GM18498 (cell line): Measurements from ENCODE around the gene RRP8.
A peak's percentile ranks its signal among the peaks of the same experiment; 100 is the strongest.

Experiments used
- ATAC-seq: cut with Tn5 transposase; IDR thresholded peaks from one replicate; pipeline ENCODE4 v1.9.1; 2021; ENCODE audit warnings: mild to moderate bottlenecking, moderate library complexity; ENCODE audit not compliant: unreplicated experiment

Gene RRP8

DNA sequence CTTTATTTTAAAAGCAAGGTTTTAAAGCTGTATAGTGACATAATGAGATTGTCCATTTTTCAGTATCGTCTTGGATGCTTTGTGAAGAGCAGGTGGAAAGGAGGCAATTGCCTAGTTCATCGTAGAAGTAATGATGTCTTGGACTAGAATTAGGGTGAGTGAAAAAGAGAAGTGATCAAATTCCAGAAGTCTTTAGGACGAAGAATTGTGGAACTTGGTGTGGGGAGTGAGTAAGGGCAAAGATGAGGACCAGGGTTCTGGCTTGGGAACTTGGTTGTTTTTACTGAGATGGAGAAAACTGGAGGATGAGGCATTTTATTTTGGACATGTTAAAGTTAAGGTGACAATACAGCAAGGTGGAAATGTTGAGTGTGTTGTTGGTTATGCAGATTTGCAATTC lies 1.4 kb upstream of the RRP8 start:
- ATAC-seq, result no peak

DNA sequence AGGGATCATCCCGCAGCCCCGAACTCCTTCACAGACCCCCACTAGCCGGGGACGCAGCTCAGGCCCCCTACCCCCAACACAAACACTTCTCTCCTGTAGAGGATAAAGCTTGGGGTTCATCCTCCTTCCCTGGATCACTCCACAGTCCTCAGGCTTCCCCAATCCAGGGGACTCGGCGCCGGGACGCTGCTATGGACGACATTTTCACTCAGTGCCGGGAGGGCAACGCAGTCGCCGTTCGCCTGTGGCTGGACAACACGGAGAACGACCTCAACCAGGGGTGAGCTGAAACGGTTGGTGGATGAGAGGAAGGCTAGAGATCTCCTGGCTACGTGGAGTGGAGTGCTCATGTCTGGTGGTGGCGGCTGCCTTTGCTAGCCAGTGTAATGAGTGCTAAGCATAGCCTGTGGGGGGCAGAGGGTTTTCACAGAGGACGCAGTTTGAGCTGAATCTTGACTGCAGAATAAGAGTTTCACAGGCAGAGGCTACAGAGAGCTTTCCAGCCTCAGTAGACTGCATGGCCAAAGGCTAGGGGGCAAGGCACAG lies 738 bp upstream of the RRP8 start:
- peak; percentile 32 for ATAC-seq

DNA sequence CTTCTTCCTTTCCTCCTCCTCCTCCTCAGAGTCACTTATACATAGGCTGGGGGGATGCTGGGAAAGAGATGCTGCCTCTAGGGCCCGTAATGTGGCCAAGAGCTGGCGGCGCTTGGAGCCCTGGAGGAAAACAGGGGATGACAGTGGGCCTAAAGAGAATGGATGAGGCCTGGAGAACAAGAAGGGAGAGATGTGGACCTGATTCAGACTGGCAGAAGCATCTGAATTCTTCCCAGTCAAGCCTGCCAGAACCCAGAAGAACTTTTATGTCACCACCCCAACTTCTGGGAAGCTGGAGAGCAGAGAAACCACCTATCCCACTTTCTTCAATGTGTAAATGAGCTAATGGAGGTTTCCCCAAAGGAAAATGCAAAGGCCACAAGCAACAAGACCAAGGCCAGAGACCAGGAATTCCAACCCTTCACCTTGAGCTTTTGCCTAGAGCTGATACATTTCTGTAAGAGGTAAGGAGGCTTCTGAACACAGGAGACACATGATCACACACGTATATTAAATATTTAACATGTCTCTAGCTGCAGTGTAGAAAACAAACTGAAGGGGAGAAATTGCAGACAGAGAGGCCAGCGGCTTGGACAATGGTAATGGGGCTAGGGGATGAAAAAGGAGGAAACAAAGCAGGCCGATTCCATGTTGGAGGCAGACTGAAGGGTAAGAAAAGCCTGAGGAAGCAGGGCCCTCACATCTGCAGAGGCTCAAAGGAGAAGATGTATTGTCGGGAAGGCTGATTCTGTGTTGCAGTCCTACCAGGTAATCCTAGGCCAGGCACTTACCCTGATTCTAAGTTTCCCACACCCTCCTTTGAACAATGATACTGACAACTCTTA lies 1.1 kb downstream of the RRP8 start:
- no peak for ATAC-seq

DNA sequence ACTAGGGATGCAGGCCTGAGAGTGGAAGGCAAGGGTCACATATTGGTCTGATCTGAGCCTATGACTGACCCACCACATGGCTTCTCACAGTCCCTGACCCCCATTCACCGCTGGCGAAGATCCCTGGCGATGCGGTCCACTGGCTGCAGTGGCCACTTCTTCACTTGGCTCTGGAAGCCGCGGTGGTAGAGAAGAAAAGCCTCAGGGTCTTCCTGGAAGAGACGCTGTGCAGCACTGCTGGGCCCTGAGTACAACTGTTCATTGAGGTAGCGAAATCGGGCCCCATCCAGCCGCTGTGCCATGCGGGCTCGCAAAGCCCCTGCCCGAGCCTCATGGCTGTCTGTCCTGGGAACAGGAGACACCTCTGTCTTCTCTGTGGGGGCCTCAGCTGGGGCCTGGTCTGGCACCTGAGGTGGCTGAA lies 2.4 kb downstream of the RRP8 start:
- ATAC-seq, result no peak

DNA sequence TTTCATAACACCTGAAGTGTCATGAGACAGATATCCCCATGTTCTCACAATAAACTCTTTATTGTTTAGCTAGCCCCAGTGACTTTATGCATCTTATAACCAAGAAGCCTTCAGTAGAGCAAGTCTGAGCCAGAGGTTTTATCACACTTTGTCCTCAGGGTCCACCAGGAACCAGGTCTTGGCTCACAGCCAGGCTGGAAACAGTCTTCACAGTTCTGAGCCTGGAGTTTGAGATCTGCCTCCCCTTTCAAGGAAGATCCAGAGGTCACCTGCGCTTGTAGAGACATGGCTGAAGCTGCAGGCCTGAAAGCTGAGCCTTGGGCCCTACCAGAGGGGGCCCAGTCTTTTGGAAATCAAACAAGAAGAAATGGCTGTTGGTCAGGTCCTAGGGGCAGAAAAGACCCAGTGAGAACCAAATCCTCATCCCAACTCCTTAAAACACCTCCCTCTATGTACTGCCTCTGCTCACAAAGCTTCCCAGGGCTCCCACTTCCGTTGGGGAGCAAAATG lies 3.5 kb downstream of the RRP8 start:
- no peak for ATAC-seq

DNA sequence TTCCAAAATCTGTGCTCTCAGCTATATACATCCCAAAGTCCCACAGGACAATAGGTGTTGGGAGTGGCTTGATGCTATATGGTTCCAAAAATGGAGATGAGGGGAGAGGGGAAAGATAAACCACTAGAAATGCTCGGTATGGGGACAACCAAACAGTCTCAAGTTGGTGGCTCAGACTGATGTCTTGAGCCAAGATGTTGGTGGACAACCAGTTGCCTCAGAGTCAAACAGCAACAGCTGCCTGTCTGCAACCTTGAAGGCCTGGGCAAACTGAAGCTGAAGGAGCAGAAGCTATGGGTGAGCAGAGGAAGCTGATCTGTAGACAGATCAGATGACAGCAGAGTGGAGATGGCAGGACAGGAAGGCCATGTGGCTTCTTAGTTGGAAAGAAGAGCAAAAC lies 4.0 kb downstream of the RRP8 start:
- ATAC-seq, result no peak

DNA sequence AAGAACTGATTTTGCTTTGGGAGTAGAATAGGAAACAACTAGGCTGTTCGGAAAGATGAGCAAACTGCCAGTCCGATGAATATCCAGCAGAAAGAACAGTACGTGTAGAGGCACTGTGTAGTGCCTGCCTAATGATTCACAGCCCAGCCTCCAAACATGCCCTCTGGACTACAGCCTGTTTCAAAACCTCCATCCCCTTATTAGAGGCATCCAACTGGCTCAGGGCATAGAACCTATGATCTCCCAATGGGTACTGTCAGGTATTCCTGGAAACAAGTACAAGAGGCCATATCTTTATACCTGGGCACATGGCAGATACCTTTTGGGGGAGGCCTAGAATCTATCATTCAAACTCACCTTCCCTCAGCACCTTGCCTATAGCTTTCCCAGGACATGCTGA lies 4.9 kb downstream of the RRP8 start:
- no peak for ATAC-seq

DNA sequence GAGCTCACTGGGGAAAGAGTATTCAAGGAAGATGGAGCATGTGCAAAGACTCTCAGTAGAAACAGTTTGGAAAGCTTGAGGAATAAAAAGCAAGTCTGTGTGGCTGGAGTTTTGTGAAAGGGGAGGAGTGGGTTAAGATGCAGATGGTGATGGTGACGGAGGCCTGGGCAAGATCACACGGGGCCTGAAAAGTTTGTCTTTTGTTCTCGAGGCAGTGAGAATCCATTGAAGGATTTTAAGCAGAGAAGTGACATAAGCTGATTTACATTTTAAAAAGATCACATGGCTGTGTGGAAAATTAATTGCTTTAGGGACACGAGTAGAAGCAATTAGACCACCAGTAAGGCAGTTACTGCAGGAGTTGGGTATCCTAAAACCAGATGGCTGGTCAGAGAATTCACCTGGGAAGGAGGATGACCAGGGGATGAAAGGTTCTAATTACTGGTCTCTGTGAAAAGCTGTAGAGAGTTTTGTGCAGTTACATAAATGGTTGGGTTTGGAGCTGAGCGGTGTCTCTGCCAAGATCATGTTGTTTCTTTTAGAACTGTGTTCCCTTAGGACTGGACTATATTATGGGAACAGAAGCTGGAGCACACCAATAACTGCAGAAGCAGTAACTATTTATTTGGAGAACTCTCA lies 7.1 kb downstream of the RRP8 start:
- no peak for ATAC-seq

DNA sequence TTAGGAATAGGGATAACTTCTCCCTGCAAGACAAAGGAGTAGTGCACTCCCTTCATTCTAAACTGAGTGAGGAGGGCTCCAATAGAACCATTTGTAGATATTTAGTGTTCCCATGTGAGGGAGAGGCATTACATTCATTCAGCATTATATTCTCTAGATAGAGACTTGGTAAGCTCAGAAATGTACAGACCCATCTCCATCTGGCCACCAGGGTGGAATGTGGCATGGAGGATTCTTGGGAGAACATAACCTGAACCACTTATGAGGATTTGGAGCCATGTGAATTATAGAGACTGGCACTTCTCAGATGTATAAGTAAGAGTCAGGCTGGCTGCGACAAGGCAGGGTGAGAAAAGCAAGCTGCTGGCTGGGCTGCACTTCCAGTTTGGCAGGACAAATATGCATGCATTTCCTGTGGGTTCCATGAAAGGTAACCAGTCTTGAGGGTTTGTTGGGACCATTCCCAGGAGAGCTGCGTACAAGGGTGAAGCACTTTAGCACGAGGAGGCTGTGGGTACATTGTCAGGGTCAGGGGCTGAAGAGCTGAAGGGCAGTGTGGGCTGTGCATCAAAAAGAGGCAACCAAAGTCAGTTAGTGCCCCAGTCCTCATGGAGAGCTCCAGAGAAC lies 9.2 kb downstream of the RRP8 start:
- no peak for ATAC-seq

DNA sequence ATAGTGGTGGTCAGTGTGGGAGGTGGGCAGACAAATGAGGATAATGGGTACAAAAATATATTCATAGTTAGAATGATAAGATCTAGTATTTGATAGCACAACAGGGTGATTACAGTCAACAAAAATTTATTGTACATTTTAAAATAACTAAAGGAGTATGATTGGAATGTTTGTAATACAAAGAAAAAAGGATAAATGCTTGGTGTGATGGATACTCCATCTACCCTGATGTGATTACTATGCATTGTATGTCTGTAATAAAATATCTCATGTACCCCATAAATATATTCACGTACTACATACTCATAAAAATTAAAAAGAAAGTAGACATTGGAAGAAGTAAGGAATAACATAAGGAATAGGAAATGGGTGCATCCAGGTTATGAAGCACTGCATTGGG lies 15.4 kb downstream of the RRP8 start:
- ATAC-seq, result no peak

DNA sequence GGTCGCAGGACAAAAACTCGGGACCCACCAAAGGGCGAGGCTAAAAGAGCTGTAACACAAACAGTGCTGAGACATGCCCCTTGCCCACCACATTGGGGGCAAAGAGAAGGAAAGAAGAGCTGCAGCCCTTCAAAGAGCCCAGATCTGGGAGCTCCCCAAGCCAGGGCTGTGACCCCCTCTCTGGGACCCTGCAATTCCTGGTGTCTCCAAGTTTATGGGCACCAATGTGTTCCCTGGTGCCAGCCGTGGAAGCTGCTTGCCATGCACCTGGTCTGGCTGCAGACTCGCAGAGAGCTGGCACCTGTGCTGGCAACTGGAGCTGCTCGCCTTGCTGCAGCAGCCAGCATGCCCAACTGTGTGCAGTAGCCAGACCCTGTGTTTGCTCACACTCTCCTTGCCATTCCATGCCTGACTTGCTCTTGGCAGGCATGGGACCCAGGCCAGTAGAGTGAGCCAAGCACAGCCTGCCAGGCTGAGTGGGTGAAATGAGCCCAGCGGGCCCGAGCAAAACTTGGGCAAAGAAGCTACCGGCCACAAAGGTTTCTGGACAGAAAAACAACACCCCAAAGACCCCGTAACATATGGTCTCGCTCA lies 16.0 kb downstream of the RRP8 start:
- no peak for ATAC-seq

DNA sequence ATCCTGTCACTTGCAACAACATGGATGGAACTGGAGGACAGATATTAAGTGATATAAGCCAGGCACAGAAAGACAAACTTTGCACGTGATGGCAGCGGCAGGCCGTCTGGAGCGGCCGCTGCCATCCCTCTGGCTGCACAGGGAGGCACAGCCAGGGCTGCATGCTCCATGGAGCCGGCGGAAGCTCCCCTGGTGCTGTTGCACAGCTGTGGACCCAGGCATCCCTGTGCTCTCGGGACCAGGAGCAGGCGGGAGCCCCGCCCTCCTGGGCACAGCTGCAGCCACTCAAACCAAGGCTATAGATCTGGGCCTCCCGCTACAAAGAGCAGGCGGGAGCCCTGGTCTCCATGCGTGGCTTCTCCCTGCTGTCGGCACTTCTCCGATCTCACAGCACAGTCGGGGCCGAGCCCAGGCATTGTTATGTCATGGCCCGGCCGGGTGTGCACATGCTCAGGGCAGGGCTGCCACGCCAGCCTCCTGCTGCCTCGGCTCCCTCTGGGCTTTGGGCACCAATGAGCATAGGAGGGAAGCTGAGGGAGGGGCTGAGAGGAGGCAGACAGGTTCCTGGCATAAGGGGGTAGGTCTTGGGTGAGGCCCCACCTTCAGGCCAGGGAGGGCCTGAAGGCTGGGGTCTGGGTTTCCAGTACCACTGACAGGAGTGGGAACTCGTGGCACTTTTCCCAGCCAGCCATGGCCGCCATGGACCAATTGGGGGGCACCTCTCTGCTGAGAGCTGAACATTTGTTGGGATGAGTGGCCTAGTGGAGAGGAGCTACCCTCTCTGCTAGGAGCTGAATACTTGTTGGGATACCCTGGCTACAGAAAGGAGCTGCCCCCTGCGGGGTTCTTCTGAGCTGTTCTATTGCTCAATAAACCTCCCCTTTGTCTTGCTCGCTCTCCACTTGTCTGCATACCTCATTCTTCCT lies 16.7 kb downstream of the RRP8 start:
- ATAC-seq, result no peak

DNA sequence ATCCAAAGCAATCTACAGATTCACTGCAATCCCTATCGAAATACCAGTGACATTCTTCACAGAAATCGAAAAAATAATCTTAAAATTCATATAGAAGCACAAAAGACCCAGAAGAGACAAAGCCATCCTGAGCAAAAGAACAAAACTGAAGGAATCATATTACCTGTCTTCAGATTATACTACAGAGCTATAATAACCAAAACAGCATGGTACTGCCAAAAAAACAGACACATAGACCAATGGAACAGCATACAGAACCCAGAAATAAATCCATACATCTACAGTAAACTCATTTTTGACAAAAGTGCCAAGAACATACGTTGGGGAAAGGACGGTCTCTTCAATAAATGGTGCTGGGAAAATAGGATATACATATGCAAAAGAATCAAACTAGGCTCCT lies 18.9 kb downstream of the RRP8 start:
- no peak for ATAC-seq

DNA sequence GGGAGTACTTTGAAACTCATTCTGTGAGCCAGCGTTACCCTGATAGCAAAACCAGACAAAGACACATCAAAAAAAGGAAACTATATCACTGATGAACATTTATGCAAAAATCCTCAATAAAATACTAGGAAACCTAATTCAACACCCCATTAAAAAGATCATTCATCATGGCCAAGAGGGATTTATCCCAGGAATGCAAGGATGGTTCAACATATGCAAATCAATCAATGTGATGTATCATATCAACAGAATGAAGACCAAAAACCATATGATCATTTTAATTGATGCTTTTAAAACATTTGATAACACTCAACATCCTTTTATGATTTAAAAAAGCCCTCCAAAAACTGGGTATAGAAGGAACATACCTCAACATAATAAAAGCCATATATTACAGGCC lies 19.8 kb downstream of the RRP8 start:
- no peak for ATAC-seq

DNA sequence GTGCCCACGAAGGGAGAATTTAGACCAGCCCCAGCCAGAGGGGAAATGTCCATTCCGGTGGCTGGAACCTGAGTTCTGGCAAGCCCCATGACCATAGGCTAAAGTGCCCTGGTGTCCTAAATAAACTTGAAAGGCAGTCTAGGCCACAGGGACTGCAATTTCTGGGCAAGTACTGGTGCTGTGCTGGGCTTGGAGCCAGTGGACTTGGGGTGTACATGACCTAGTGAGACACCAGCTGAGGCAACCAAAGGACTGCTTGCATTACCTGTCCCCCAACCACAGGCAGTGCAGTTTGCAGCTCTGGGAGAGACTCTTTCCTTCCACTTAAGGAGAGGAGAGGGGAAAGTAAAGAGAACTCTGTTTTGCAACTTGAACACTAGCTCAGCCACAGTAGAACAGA lies 23.7 kb downstream of the RRP8 start:
- no peak for ATAC-seq

DNA sequence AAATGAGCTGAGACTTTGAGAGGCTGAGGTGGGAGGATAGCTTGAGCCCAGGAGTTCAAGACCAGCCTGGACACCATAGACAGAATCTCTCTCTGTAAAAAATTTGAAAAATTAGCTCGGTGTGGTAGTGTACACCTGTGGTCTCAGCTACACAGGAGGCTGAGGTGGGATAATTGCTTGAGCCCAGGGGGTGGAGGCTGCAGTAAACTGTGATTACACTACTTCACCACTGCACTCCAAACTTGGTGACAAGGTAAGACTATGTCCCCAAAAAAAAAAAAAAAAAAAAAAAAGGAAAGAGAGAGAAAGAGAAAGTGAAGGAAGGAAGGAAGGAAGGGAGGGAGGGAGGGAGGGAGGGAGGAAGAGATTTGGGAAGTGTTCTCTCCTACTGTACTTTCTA lies 25.3 kb downstream of the RRP8 start:
- ATAC-seq, result no peak

DNA sequence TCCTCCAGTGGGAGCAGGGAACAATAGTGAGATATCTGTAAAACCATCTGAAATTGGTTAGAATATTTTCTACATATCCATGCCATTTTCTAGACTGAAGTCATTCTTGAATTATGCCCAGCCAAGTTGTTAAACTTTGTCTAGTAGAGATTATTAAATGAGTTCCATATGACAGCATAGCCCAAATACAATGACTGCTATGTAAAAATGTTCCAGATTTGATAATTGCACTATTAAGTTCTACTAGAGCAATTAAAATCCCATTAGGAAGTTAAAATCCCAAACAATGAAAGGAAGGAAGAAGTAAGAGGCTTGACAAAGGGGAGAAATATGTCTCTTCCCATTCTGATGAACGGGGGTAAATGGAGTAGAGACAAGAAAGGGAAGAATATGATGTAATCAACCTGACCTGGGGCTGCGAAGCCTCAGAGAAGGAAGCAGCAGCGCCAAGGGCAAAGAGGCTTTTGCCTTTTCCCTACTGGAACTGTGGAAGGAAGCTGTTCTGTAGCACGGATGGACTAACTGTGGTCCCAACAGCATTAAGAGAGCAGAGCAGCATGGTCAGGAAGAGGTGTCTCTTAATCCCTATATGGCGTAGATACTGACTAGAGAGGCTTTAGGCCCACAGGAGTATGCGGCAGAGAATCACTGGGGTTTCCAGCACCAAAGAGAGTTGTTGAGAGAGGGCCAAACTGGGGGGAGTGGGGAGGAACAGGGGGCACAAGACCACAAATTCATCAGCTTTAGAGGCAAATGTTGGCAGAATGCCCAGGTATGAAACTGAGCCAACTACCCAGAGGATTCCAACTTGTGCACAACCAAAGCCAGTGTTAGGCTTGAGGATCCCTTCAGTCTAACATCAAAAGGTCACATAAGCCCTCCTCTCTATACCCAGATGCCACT lies 26.7 kb downstream of the RRP8 start:
- ATAC-seq, result no peak

DNA sequence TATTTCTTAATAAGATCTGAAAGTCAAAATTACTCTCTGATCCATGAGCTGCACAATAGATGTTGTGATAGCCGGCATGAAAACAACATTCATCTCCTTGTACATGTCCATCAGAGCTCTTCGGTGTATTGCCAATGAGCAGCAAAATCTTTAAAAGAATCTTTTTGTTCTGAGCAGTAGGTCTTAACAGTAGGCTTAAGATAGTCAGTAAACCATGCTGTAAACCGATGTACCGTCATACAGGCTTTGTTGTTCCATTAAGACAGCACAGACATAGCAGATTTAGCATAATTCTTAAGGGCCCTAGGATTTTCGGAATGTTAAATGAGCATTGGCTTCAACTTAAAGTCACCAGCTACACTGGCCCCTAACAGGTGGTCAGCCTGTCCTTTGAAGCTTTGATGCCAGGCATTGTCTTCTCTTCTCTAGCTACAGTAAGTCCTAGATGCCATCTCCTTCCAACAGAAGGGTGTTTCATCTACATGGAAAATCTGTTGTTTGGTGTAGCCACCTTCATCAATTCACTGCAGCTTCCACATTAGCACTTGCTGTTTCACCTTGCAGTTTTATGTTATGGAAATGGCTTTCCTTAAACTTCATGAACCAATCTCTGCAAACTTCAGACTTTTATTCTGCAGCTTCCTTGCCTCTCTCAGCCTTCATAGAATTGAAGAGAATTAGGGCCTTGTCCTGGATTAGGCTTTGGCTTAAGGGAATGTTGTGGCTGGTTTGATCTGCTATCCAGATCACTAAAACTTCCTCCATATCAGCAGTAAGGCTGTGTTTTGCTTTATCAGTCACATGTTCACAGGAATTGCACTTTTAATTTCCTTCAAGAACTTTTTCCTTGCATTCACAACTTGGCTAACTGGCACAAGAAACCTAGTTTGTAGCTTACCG lies 28.4 kb downstream of the RRP8 start:
- ATAC-seq, result no peak
